ENCODE data around the gene RAI14.

GRCh38 chr5:34817558-34818351, 161.6 kb downstream of the RAI14 start:
- TF ChIP-seq POLR2AphosphoS5 (IDR thresholded peaks at IDR 0.05) (no peak), CTCF (IDR thresholded peaks at IDR 0.05) (no peak)
